COLO668 (cell line): ENCODE results near the gene STRIP2.
"Not testable (repeated sequence)": the region's sequence is repeated elsewhere in the genome, so short reads cannot be mapped to it uniquely, and the experiment has no call there.

Experiments
- DNase-seq: peaks from one replicate; lab custom pipeline; 2025; ENCODE audit not compliant: unreplicated experiment; lab: John Stamatoyannopoulos, UW

STRIP2 gene

GRCh38 chr7:129453510-129454248 lies 19.4 kb downstream of the STRIP2 start:
- no peak for DNase-seq

GRCh38 chr7:129454249-129454551 lies 20.0 kb downstream of the STRIP2 start:
- DNase-seq: no peak

DNA sequence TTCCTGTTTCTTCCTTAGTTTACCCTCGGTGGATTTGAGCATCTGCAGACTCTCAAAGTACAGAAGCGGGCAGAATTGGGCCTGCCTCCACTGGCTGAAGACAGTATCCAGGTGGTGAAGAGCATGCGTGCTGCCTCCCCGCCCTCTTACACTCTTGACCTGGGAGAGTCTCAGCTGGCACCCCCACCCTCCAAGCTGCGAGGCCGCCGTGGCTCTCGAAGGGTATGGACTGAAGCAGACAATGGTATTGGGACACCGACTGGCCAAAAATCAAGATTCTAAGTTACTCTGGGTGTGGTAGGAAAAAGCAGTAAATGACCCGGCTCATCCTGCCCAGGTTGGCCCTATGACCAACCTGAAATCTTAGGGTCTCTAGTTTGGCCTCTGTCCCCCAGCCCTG lies 22.2 kb downstream of the STRIP2 start:
- DNase-seq: no peak

GRCh38 chr7:129457101-129457500 lies 22.9 kb downstream of the STRIP2 start:
- DNase-seq: no peak

DNA sequence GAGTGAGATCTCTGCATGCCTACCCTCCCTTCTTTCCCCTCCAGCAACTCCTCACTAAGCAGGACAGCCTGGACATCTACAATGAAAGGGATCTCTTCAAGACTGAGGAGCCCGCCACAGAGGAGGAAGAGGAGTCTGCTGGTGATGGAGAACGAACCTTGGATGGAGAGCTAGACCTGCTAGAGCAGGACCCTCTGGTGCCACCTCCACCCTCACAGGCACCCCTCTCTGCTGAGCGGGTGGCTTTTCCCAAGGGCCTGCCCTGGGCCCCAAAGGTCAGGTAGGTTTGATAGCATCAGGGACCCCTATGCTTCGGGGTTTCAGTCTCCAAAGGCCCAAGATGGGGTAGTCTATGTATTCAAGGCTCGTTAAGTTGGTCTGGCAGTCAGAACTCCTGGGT lies 23.9 kb downstream of the STRIP2 start:
- no peak for DNase-seq

DNA sequence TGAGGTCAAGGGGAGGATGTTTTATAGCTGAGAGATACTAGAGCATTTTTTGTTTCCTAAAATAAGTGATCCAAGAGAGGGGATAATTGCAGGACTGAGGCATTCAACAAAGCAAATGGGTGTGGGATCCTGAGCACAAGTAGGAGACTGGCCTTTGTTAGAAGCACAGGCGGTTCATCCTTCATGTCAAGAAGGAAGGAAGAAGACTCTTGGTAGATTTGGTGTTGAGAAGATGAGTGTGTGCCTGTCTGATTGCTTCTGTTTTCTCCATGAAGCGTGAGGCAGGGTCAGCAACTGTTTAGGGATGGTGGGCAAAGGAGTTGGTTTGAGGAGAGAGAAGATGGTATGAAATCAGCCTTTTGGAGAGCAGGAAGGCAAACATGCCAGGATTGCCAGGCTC lies 27.6 kb downstream of the STRIP2 start:
- no peak for DNase-seq

- DNase-seq: no peak
Observed at GRCh38 chr7:129462420-129462819, 28.2 kb downstream of the STRIP2 start.

- DNase-seq: no peak
Observed at GRCh38 chr7:129464194-129464593, 30.0 kb downstream of the STRIP2 start.

DNA sequence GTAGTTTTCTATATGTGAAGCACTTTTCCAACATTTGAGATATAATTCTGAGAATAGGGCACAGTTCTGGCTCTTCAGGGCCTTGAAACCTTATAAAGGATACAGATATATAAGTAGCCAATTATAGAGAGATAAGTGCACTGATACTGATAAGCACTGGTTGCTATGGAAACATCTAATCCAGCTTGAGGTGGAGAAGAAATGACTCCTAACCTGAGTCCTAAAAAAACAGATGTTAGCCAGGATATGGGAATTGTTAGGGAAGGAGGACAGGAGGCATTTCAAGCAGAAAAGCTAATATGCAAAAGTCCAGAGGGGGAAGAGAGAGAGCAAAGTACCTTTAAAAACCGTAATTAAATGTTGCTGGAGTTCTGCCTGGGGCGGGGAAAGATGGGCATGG lies 30.8 kb downstream of the STRIP2 start:
- no peak for DNase-seq

GRCh38 chr7:129466796-129467195 lies 32.6 kb downstream of the STRIP2 start:
- DNase-seq: no peak

DNA sequence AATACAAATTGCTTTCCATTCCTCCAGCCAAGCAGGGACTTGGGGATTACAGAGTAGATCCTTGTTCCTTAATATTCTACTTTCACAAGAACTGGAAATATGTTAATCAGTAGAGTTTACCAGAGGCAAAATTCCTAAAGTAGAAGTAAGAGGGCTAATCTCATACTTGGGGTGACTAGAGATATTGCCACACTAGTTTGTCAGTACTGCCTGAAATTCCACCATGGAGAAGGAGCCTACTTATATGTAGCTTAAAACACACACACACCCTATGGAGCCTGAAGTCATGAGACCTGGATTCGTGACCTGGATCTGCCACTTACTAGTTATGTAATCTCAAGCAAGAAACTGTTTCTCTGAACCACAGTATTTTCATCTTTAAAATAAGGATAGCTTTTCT lies 33.9 kb downstream of the STRIP2 start:
- DNase-seq: no peak

GRCh38 chr7:129468547-129468946 lies 34.3 kb downstream of the STRIP2 start:
- no peak for DNase-seq

- DNase-seq: no peak
Observed at GRCh38 chr7:129469930-129470329, 35.7 kb downstream of the STRIP2 start.

- no peak for DNase-seq
Observed at GRCh38 chr7:129470411-129470810, 36.2 kb downstream of the STRIP2 start.

DNA sequence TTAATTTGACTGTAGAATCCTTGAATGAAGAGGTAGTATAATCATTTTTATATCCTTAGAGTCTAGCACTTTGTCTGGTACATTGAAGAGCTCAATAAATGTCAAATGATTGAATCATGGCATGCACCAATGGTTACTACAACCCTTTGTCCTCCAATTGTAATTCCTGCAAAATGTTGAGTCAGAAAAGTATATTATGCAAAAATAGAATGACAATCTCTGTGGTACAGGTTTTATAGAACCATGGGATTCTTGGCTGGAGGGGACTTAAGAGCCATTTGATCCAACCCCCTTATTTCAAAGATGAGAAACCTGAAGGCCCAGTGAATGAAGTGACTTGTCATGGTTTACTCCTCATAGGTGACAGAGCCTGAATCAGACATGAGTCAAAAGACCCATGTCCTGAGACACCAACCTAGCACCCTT lies 37.2 kb downstream of the STRIP2 start:
- DNase-seq: no peak

GRCh38 chr7:129475931-129476330 lies 41.7 kb downstream of the STRIP2 start:
- DNase-seq: not testable (repeated sequence)

- DNase-seq: not testable (repeated sequence)
Observed at GRCh38 chr7:129476398-129476797, 42.2 kb downstream of the STRIP2 start.

- no peak for DNase-seq
Observed at GRCh38 chr7:129479831-129480230, 45.6 kb downstream of the STRIP2 start.

GRCh38 chr7:129480674-129481363 lies 46.6 kb downstream of the STRIP2 start:
- no peak for DNase-seq

DNA sequence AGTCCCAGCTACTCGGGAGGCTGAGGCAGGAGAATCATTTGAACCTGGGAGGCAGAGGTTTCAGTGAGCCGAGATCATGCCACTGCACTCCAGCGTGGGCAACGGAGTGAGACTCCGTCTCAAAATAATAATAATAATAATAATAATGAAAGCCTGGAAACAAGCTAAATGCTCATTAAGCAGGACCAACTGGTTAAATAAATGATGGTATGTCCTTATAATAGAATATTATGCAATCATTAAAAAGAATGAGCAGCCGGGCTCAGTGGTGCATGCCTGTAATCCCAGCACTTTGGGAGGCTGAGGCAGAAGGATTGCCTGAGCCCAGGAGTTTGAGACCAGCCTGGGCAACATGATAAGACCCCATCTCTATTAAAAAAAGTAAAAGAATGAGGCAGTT lies 47.1 kb downstream of the STRIP2 start:
- DNase-seq: not testable (repeated sequence)

DNA sequence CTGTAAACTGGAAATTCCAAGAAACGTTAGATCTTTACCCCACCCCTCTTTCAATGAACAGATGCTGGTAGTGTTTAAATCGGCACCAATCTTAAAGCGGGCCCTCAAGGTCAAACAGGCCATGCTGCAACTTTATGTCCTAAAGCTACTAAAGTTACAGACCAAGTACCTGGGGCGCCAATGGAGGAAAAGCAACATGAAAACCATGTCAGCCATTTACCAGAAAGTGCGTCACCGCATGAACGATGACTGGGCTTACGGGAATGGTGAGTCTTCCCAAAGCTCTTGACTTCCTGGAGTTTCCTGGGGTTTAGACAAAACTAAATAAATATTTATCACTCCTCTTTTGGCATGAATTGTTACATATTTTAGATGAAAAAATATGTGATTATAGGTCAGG lies 48.5 kb downstream of the STRIP2 start:
- DNase-seq: no peak

GRCh38 chr7:129489491-129489890 lies 55.3 kb downstream of the STRIP2 start:
- DNase-seq: no peak

- no peak for DNase-seq
Observed at GRCh38 chr7:129492391-129492790, 58.2 kb downstream of the STRIP2 start.
